ENCODE results near the gene NARF.
"Not testable (repeated sequence)": the region's sequence is repeated elsewhere in the genome, so short reads cannot be mapped to it uniquely, and the experiment has no call there.

NARF gene

DNA sequence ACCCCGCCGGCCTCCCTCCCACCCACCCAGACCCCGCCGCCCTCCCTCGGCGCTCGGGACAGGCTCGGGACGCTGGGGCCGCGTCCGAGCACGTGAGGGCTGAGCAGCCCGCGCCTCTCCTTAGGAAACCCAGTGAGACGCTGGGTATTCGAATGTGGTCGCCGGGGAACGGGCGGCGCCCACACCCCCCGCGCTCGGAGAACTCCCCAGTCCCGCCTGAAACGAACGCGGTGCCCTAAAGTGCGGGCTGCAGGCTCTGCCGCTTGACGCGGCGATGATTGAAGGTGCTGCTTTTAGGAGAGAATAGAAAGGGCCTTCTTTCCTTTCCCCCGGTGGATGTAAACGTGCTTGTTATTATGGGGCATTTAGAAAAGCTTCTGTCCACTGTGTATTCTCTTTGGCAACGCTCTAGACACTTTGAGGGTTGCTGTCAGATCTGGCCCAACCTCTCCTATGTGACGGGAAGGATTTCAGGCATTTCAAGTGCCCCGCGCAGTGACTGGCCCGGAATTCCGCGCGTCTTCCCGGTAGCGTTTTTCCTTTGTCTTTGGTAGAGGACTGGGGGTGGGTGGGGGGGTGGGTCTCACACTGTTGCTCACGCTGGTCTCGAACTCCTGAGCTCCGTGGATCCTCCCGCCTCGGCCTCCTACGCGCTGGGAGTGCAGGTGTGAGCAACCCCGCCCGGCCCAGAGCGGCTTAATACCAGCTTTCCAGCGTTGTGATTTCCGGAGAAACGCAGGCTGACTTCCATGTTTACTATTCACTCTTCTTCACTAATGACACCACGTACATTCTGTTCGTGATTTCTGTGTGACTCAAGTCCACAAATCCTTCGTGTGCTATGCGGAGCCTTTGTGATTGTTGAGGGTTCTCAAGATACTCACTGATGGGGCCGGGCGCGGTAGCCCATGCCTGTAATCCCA, 39.2 kb downstream of the NARF start:
- DNase-seq (ENCODE audit: low spot score) = peak; percentile 67

DNA sequence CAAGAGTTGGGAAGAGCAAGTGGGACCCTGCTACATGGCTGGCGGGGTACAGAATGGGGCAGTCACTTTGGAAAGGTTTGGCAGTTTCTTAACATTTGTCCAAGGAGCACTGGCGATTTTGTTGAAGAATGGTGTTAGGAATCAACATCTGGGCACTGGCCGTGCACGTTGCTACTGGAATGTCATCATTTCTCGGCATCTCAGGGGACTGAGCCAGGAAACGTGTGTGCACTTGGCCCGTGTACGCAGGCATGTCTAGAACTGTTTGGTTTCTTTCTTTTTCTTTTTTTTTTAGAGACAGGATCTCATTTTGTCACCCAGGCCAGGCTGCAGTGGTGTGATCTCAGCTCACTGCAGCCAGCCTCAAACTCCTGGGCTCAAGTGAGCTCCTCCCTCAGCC, 43.7 kb downstream of the NARF start:
- DNase-seq (ENCODE audit: low spot score) = no peak

DNA sequence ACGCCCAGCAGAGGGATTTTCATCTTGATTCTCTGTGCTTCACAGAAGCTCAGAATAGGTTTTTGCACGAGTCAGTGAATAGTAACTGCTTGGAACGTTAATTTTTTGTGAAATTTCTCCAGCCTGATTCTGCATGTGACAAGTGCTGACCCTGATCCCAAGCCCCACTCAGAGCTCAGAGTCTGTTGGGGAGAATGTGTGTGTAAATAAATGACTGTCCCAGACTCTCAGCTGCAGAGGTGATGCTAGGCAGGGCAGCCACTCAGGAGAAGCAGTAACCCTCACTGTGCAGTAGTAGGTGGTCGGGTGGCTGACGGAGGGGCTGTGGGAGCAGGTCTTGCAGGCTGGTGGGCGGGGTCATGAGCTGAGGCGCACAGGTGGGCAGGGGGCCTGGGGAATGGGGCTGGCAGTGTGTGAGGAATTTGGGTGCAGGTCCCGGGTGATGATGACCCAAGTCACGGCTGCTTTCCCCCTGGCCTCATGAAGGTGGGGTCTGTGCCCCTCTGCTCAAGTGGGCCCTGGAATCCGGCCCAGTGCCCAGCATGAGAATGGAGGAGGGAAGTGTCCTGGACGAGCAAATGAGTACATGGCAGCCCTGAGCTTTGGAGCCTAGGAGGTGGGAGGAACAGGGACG, 44.7 kb downstream of the NARF start:
- DNase-seq (ENCODE audit: low spot score) = no peak

DNA sequence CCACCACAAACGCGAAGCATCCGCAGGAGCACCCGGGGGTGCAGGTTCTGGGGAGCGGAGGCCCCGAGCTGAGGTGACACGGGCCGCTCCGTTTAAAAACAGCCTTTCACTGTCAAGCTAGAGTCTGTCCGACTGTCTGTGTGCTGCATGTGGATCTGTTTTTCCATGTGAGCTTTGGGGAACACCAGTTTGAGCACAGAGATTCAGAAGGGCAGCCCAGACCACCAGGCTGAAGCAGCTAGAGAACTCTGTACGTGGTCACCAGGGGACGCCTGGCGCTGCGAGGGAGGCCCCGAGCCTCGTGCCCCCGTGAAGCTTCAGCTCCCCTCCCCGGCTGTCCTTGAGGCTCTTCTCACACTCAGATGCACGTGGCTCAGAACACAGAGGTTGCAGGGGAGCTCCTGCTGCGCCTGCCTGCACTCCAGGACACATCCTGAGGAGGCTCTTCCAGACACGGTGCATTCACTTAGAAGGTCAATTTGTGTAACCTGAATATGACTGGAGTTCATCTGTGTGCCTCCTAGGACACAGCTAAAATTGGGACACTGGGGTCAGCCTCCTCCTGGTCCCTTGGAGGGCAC, 45.3 kb downstream of the NARF start:
- no peak for DNase-seq (ENCODE audit: low spot score)

DNA sequence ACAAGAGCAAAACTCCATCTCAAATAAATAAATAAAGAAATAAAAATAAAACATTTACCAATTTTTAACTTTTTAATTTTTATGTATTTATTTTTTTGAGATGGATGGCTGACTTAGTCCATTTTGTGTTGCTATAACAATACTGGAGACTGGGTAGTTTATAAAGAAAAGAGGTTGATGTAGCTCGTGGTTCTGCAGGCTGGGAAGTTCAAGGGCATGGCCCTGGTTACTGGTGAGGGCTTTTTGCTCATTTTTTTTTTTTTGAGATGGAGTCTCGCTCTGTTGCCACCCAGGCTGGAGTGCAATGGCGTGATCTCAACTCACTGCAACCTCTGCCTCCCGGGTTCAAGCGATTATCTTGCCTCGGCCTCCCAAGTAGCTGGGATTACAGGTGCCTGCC, 46.8 kb downstream of the NARF start:
- no peak for DNase-seq (ENCODE audit: low spot score)

DNA sequence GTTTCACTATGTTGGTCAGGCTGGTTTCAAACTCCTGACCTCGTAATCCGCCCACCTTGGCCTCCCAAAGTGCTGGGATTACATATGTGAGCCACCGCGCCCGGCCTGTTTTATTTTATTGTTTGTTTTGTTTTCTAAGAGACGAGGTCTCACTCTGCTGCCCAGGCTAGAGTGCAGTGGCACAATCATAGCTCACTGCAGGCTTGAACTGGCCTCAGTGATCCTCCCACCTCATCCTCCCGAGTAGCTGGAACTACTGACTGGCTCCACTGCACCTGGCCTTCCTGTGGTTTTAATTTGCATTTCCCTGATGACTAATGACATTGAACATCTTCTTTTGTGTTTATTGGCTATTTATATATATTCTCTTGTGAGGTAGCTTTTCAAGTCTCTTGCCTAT, 47.9 kb downstream of the NARF start:
- peak; percentile 95 for DNase-seq (ENCODE audit: low spot score)

DNA sequence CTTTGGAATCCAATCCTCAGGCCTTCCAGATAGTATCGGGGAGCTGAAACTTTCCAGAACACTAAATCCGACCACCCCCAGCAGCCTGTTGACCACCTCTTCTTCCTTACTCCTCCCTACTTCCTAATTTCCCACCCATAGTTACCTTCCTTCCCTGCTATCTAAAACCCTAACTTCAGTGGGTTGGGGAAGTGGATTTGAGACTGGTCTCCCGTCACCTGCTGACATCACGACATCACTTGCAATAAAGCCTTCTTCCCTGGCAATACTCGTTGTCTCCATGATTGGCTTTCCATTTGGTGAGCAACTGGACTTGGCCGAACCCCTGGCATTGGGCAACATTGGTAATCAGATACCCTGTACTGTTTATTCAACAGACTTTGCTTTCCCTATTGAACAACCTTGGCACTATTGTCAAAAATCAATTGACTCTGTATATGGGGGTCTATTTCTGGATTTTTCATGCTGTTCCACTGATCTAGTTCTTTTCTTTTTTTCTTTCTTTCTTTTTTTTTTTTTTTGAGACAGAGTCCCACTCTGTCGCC, 49.2 kb downstream of the NARF start:
- DNase-seq (ENCODE audit: low spot score) = no peak

DNA sequence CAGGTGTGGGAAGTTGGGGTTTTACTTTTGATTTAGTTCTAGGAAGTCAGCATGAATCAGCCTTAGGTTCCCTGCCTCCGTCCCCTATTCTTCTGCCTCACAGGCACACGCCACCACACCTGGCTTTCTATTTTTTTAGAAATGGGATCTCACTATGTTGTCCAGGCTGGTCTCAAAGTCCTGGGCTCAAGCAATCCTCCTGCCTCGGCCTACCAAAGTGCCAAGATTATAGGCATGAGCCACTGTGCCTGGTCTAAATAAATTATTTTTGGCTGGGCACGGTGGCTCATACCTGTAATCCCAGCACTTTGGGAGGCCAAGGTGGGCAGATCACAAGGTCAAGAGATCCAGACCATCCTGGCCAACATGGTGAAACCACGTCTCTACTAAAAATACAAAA, 53.1 kb downstream of the NARF start:
- DNase-seq (ENCODE audit: low spot score) = not testable (repeated sequence)

DNA sequence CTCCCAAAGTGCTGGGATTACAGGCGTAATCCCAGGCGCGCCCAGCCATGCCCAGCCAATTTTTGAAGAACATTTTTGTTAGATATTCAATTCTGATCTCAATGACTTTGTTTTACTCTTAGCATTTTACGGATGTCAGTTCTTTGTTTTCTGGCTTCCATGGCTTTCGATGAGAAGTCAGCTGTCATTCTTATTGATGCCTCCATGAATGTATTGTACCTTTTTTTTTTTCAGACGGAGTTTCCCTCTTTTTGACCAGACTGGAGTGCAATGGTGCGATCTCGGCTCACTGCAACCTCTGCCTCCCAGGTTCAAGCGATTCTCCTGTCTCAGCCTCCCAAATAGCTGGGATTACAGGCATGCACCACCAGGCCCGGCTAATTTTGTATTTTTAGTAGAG, 55.3 kb downstream of the NARF start:
- not testable (repeated sequence) for DNase-seq (ENCODE audit: low spot score)

DNA sequence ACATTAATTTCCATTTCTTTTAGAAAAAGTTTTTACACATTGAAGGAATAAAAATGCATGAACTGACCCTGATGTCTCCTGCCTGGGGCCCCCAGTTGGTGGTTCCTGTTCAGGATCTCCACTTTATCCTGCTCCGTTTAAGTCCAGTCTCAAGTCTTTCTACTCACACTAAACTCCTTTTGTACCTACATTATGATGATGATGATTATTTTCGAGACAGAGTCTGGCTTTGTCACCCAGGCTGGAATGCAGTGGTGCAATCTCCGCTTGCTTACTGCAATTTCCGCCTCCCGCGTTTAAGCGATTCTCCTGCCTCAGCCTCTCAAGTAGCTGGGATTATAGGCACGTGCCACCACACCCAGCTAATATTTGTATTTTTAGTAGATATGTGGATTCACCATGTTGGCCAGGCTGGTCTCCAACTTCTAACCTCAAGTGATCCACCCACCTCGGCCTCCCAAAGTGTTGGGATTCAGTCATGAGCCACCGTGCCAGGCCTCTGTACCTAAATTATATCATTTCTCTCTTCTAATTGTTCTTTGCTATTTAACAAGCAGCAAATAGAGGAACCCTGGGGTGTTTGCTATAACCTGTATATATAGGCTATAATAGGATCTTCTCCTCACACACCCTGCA, 58.8 kb downstream of the NARF start:
- DNase-seq (ENCODE audit: low spot score) = no peak

DNA sequence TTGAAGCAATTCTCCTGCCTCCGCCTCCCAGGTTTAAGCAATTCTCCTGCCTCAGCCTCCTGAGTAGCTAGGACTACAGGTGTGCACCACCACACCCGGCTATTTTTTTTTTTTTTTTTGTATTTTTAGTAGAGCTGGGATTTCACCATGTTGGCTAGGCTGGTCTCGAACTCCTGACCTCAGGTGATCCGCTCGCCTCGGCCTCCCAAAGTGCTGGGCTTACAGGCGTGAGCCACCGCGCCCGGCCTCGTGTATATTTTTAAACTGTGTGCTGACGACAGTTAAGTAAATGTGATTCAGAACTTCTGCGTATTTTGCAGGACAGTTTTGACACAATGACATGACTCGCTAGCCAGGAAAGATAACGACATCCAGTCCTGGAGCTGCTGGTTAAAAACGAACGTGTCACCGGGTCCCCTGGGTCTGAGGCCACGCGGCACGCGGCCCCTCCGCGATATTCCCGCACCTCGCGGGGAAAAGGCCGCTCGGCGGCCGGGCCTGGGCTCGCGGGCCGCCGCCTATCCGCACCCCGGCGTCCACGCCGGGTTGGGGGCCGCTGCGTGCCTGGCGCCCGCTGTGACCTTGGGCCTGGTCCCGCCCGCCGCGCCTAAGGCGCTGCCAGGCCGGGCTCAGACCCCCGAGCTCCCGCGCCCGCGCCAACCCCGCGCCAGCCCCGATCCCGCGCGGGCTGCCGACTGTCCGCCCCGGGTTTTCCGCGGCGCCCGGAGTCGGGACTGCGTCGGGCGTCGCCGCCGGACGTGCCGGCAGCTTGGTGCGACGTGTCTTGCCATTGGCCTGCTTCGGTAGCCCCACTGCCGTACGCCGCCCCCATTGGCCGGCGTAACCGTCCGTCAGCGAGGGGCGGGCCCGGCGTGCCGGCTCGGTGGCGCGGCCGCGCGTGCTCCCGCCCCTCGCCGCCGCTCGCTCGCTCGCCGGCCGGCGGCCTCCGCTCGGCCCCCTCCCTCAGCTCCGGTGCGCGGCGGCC, 60.6 kb downstream of the NARF start, which contains the start of gene FOXK2:
FOXK2 (plus strand) TSS at position 907 of the 985 bp plus-strand sequence. CDS start 157 bp downstream, outside the sequence.
- DNase-seq (ENCODE audit: low spot score) = peak; percentile 95

DNA sequence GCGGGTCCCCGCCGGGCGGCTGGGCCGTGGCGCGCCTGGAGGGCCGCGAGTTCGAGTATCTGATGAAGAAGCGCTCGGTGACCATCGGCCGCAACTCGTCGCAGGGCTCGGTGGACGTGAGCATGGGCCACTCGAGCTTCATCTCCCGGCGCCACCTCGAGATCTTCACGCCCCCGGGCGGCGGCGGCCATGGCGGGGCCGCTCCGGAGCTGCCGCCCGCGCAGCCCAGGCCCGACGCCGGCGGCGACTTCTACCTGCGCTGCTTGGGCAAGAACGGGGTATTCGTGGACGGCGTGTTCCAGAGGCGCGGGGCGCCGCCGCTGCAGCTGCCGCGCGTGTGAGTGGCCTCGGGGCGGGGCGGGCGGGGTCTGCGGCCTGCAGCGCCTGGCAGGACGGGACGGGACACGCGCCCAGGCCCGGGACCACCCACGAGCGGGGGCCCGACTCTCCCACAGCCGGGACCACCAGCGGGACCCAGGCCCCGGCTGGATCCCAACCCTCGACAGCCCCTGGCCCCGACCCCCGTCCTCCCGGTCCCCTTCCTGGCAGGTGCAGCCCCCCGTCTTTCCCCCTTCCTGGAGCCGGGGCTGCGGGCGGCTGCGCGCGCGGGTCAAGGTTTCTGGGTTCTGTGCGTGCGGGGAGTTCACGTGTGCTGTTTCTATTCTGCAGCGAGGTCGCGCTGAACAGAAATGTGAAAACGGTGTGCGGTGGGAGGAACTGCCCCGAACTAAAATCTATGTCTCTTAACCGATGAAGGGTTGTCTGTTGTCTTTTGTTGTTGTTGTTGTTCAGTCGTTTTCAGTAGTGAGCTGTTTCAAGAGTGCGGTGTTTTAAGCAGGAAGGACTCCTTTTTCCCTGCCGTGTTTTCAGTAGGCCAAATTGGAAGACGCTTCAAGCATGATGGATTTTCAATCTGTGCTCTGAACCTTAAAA, 61.7 kb downstream of the NARF start:
- DNase-seq (ENCODE audit: low spot score) = peak; percentile 71

DNA sequence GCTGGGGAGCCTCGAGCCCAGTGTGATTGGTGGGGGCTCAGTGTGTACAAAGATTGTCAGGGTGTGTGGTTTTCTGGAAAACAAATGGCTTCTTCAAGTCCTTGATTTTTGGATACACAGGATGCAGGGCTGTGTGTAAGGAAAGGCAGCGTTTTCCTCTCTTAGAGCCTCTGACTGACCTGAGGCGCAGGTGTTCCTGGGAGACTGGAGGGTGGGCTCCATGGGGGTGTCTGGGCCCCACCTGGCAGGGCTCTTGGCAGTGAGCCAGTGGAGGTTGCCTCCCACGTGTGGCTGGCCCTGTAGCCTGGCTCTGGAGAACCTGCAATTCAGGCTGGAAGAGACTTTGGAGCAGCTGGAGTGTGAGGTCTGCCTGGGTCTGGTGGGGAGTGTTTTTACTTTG, 66.0 kb downstream of the NARF start:
- no peak for DNase-seq (ENCODE audit: low spot score)

DNA sequence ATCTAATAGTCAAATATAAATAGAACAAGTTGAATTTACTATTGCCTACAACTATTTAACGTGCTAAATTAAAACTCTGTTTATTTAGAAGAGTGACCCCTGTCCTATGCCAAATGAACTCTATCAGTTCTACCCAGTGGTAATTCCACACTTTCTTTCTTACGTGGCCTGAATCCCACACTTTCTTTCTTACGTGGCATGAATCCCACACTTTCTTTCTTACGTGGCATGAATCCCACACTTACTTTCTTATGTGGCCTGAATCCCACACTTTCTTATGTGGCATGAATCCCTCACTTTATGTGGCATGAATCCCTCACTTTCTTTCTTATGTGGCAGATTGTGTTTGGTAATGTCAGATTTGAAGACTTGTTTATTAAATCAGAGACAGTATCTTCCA, 67.2 kb downstream of the NARF start:
- no peak for DNase-seq (ENCODE audit: low spot score)

DNA sequence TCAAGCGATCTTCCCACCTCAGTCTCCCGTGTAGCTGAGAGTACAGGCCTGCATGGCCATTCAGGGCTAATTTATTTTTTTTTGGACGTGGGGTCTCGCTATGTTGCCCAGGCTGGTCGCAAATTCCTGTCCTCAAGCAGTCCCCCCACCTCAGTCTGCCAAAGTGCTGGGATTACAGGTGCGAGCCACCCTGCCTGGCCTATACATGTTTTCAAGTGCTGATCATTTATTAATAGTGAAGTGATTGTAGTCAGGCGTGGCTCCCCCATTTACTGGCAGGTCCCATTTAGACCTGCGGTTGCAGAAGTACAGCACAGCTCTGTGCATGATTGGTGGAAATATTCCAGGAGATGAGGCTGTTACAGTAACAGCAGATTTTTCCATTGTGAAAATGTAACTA, 69.4 kb downstream of the NARF start:
- no peak for DNase-seq (ENCODE audit: low spot score)

DNA sequence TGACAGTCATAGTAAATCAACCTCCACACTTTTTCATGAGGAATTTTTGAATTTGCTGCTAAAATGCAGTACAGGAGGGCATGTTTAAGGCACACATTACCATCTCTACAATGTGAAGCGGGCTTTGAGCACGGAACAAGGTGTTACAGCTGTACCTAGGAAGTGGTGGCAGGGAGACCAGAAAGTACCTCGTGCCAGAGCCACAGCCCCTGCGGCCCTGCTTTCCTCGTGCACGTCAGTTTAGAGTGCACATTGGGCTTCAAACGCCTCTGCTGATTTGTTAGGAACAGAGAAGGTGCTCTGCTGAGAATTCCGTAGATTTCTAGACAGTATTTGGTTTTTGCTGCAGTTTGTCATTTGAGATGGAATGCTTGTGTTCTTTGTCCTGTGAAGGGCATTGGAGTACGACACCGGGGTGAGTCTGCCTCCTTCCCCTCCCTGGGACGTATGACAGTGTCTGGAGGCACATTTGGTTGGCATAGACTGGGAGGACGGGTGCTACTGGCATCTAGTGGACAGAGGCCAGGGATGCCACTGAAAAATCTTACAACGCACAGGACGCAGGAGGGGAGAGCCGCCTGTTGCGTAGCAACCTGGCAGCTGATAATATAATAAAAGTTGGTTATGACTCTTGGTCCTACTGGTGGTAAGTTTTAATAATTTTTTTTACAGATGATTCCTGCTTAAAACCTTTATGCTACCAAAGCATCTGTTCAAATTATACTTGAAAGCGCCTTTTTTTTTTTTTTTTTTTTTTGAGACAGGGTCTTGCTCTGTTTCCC, 70.1 kb downstream of the NARF start:
- no peak for DNase-seq (ENCODE audit: low spot score)

DNA sequence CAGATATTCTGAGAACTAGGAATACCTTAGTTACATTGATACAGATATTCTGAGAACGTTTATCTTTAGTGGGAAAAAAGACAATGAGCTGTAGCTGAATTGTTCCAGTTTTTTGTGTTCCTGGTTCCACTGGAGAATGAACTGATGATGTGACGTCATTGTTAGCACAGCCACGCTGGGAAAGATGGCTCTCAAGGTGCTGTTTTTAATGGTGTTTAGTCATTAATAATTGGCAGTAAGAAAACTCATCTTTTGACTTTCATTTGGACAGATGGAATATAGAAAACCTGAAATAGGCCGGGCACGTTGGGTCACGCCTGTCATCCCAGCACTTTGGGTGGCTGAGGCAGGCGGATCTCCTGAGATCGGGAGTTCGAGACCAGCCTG, 71.4 kb downstream of the NARF start:
- DNase-seq (ENCODE audit: low spot score) = no peak

DNA sequence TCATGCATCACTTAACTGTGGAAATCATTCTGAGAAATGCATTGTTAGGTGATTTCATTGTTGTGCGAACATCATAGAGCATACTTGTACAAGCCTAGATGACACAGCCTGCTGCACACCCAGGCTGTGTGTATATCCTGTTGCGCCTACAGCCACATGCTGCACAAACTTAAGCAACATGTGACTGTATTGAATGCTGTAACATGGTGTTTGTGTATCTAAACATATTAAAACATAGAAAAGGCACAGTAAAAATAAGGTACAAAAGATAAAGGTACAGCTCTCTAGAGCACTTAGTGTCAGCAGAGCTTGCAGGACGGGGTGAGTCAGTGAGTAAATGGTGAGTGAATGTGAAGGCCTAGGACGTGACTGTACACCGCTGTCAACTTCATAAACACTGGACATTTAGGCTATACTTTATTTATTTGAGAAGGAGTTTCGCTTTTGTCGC, 72.9 kb downstream of the NARF start:
- no peak for DNase-seq (ENCODE audit: low spot score)

DNA sequence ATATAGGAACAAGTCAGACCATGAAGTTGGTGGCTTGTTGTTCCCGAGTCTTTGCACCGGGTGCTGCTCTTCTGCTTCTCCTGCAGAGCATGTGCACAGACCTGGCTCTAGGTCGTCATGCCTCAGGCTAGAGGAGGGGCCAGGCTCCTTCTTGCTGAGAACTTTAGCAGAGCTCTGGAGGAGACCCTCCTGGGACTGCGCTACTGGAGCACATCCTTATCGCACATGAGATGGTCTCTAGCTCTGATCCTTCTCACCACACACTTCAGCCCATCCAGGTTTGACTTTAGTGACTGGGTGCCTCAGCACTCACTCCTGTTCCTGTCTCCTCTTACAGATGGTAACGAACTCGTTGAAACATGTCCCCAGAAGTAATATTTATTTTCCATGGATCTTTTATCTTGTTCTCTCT, 75.9 kb downstream of the NARF start:
- no peak for DNase-seq (ENCODE audit: low spot score)

Measured in NAMALWA (cell line).